Mesothelial cell of epicardium (in vitro differentiated cells): ENCODE measurements around the gene SPATA13. TPM values are rescaled to one million over a fixed set of nuclear protein-coding genes. Genes with fewer than 3 reads are reported as not detected.

Experiments used
- DNase-seq, 2 experiments: peaks; one replicate each; pipeline ENCODE4 v3.0.0; 2021; ENCODE audit warnings: low spot score in 2 of 2; ENCODE audit not compliant: unreplicated experiment in 2 of 2
- H3K27ac Mint-ChIP-seq: 2 replicates; pipeline ENCODE4 v1.8.0; 2021; ENCODE audit warnings: mixed read lengths
- H3K27me3 Mint-ChIP-seq: 2 replicates; pipeline ENCODE4 v1.8.0; 2021; ENCODE audit warnings: low read depth, mixed read lengths
- H3K36me3 Mint-ChIP-seq: 2 replicates; pipeline ENCODE4 v1.8.0; 2021; ENCODE audit warnings: mixed read lengths
- H3K4me1 Mint-ChIP-seq: 2 replicates; pipeline ENCODE4 v1.8.0; 2021; ENCODE audit warnings: mixed read lengths
- H3K4me3 Mint-ChIP-seq: 2 replicates; pipeline ENCODE4 v1.8.0; 2021; ENCODE audit warnings: mild to moderate bottlenecking, moderate library complexity, mixed read lengths
- H3K9me3 Mint-ChIP-seq: 2 replicates; pipeline ENCODE4 v1.8.0; 2021; ENCODE audit warnings: mixed read lengths
- CTCF ChIP-seq: fragments of 200-600 bp; sonication (generic); IDR thresholded peaks from one replicate; pipeline ENCODE4 v1.5.0; 2021; ENCODE audit warnings: antibody characterized with exemption; ENCODE audit not compliant: unreplicated experiment
- microRNA-seq: library from miRNA; unstranded; fragments of <30 nt; microRNA quantifications from one replicate; pipeline ENCODE4 v1.2.0, GENCODE V29; 2021; ENCODE audit warnings: inconsistent platforms, mixed read lengths
- total RNA-seq: library from RNA; stranded (reverse); gene quantifications from 3 replicates; pipeline ENCODE4 v1.2.1, GENCODE V29; 2021

Gene SPATA13
- total RNA-seq, 1 donor from 2014 or later: 3.8 TPM

- Mint-ChIP-seq H3K4me1 (no peaks in the 10 kb centered on the region), H3K4me3 (no peak overlapping the region), H3K36me3 (no peaks in the 10 kb centered on the region), H3K27me3 (peaks cover 10% of the 10 kb centered on the region), H3K9me3 (no peaks in the 10 kb centered on the region), H3K27ac (no peak overlapping the region)
- DNase-seq: no peak
- TF ChIP-seq CTCF: no peak
Measured at GRCh38 chr13:24351423-24351822, 190.9 kb downstream of the SPATA13 start.

- Mint-ChIP-seq H3K4me3 (no peak overlapping the region), H3K36me3 (no peaks in the 10 kb centered on the region), H3K27ac (no peak overlapping the region), H3K27me3 (peaks cover 10% of the 10 kb centered on the region), H3K4me1 (no peaks in the 10 kb centered on the region), H3K9me3 (no peaks in the 10 kb centered on the region)
- DNase-seq: no peak
- TF ChIP-seq CTCF: no peak
Measured at GRCh38 chr13:24353736-24354135, 193.2 kb downstream of the SPATA13 start.

GRCh38 chr13:24355103-24355502 lies 194.6 kb downstream of the SPATA13 start:
- H3K27me3 Mint-ChIP-seq: peaks cover 10% of the 10 kb centered on the region
- no peaks in the 10 kb centered on the region for H3K4me1 Mint-ChIP-seq
- no peaks in the 10 kb centered on the region for H3K36me3 Mint-ChIP-seq
- H3K9me3 Mint-ChIP-seq: no peaks in the 10 kb centered on the region
- TF ChIP-seq CTCF: no peak
- H3K4me3 Mint-ChIP-seq: no peak overlapping the region
- DNase-seq: no peak
- H3K27ac Mint-ChIP-seq: no peak overlapping the region

- Mint-ChIP-seq H3K4me1 (no peaks in the 10 kb centered on the region), H3K27ac (no peak overlapping the region), H3K36me3 (no peaks in the 10 kb centered on the region), H3K9me3 (no peaks in the 10 kb centered on the region), H3K4me3 (no peak overlapping the region), H3K27me3 (peaks cover 10% of the 10 kb centered on the region)
- TF ChIP-seq CTCF: no peak
- no peak for DNase-seq
Measured at GRCh38 chr13:24356270-24356669, 195.8 kb downstream of the SPATA13 start.

Small RNAs within 50 kb of the gene (microRNA-seq; reads per million reads assigned to microRNA genes)
- gene MIR2276: not detected

Other genes with a start within 250 kb of the SPATA13 start
- not detected in 3 replicates for gene C1QTNF9, start 148.9 kb downstream of the SPATA13 start, total RNA-seq